GM18526 (cell line): ENCODE results near the gene AGAP1.

Experiments
- POLR2A ChIP-seq: IDR thresholded peaks from 3 replicates; pipeline ENCODE4 v1.6.1; 2011; ENCODE audit not compliant: insufficient read length; ENCODE audit errors: extremely low read depth

AGAP1 gene

DNA sequence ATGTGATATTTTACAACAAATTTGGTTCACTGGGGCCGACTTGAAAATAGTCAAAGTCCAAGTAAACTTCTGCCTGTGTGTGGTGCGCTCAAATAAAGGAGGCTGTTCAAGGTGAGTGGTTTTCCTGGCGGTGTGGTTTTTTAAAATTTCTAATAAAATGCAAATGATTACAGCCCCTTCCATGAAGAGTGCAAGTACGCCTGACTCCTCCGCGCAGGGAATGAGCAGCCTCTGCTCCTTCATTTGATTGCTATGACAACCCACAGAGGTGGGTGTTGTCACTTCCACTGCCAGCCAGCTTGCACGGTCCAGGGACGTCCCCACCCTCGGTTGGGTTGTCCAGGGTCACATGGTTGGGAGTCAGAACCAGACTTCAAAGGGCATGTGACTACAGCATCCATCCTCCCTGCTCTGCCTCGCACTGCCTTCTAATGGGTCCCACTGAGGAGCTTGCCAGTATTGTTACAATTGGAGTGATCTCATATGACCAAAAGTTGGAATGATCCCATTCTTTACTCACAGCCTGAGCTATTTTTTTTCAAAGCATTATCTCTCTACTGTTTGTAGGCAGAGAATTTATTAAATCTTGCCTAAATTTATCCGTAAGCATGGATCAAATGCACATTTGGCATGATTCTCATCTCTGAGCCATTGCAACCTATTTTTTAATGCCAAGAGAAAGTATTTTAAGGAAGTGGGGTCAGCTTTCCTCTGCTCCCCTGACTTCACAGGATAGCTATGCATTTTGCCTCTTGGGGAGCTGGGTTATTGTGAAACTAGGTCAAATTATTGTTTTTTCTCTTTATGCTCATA lies 121.3 kb downstream of the AGAP1 start:
- TF ChIP-seq POLR2A = no peak

DNA sequence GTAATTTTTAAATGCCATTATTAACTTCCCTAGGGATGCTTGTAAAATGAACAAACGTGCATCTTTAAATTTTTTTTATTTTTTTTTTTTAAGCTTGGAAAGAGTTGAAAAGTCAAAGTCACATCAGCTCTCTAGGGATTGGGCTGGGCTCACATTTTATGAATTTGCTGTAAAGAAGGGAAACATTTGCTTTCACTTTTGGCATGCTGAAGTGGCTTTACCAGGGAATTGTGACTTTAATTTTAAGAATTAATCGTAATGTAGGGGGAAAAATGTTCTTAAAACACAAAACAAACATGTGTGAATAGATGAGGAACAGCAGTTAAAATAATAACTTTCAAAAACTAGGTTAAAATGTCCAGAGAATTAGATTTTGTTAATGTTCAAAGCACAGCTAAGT lies 123.0 kb downstream of the AGAP1 start:
- no peak for TF ChIP-seq POLR2A

DNA sequence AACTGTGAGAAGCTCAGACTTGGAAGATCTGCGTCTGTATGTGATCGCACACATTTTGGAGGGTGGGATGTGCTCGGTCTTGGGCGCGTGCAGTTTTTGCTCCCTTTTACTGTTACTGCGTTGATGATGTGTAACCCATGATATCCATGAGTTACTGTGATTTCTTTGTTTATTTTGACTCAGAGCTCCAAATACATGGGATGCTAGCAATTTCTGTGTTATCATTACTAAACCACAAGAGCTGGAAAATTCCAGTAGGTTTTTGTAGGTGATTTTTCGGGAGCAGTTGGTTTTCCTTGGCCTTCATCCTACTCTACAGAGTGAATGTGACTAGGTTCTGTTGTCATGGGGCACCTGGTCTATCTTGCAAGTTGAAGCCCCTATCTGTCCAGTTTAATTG lies 124.2 kb downstream of the AGAP1 start:
- no peak for TF ChIP-seq POLR2A

DNA sequence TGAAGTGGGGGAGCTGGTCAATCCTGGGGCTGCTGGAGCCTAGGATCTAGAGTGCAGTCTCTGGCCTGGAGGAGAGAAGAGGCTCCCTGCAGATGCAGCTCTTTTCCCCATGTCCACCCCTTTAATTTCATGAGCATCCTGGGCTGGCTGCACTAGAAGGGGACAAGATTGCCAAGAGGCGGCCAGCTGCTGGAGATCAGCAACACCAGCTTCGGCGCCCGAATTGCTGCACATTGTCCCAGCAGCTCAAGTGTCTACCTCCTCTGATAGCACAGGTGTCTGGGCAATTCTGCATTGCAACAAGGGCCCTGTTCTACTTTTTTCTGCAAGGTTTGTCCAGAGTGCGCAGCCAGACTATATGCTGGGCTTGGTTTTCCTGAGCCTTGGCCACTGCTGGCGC lies 125.7 kb downstream of the AGAP1 start:
- TF ChIP-seq POLR2A = no peak

DNA sequence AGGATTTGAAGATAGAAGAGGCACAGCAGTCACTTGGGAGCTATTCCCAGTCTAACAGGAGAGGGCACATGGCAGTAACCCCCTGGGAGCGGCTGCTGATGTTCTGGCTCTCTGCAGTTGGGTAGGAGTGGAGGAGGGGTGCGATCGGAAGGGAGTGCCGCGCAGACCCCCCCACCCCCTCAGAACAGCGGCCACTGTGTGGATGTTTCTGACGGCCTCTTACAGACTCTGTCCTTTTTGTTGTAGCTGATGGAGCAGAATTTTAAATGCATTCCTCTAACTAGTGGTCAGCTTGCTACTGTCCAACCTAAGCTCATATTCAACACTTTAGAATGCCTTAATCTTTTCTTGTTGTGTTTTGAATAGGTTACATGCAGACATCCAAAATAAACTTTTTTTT lies 127.9 kb downstream of the AGAP1 start:
- TF ChIP-seq POLR2A = no peak

DNA sequence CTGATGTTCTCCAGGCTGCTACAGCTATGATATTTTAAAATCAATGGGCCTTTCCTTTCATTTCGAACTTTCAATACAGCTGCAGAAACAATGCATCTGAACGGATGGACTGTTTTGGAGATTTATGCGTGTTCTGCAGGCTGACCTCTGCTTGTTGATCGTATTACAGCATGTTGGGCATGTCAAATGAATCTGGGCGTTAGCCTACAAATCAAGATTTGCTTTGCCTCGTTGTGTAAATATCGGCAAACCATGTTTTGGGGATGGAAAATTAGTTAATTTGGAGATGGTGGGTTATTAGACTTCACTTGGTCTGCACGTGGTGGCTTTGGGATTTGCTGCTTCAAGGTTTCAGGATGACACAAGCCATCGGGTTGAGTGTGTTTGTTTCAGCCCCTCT lies 129.3 kb downstream of the AGAP1 start:
- no peak for TF ChIP-seq POLR2A

DNA sequence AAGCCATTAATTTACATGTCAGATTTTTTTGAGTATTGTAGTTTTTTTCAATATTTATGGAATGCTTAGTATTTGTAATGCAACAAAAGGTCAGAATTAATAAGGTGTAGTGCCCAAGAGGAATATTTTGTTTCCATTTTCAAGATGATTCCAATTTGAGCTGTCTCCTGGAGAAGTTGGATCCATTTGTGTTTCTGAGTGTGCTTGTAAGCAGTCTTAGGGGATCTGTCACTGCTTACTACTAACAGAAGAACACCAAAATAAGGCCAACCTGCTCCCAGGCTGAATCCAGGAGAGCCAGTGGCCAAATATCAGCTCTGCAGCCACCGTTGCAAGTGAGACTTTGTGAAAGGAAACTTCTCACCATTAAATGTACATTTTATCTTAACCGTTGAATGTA lies 129.9 kb downstream of the AGAP1 start:
- TF ChIP-seq POLR2A = no peak

DNA sequence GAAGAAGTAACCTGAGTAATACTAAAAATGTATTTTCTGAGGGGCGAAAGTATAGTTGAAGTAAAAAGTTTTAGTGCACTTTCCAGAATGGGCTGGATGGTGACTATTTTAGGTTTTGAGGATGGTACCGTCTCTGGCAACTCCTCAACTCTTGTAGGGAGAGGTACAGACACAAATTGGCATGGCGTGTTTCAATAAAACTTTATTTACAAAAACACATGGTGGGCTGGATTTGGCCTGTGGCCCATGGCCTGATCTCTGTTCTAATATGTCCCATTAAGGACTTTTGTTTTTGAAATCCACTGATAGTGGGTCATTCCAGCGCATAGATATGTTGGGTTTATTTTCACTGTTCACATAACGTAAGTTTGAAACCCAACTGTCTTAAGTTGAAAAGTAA lies 132.8 kb downstream of the AGAP1 start:
- no peak for TF ChIP-seq POLR2A

DNA sequence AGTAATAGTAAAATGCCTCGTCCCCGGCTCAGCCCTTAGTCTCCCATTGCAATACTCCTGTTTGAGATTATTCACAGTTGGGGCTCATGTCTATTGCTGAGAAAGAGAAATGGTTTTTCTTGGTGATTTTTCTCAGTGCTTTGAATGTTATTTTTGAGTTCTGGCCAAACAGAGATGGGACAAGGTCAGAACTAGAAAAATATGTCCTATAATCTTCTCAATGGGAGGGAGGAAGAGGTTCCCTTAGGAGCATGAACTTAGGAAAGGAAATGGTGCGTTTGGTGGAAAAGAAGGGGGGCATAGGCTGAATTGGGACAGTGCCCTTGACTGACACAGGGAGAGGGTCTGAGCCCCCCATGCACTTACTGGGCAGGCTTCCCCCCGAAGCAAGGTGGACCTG lies 133.8 kb downstream of the AGAP1 start:
- no peak for TF ChIP-seq POLR2A

DNA sequence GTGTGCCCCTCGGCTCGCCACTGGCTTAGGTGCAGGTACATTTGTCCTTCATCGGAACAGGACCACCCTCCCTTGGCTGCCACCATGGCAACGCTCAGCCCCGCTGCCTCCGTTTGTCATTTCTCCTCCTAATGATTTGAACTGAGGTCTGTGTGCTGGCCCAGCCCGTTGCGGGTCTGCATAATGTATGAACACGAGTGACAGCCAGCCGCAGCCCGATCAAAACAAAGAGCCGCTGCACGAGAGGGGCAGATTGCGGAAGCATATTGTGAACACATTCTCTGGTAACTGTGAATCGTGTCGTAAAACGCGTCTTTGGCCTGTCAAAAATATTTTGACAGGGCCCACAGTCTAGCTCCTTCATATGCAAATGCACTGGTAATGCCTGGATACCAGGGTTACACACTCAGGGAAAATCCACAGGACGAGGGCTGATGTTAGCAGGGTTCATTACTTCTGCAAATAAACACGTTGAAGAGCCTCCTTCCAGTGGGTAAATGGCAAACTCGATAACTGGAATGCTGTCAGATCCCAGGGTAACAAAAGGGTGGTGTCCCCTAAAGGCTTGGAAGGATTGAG lies 137.0 kb downstream of the AGAP1 start:
- TF ChIP-seq POLR2A = no peak

DNA sequence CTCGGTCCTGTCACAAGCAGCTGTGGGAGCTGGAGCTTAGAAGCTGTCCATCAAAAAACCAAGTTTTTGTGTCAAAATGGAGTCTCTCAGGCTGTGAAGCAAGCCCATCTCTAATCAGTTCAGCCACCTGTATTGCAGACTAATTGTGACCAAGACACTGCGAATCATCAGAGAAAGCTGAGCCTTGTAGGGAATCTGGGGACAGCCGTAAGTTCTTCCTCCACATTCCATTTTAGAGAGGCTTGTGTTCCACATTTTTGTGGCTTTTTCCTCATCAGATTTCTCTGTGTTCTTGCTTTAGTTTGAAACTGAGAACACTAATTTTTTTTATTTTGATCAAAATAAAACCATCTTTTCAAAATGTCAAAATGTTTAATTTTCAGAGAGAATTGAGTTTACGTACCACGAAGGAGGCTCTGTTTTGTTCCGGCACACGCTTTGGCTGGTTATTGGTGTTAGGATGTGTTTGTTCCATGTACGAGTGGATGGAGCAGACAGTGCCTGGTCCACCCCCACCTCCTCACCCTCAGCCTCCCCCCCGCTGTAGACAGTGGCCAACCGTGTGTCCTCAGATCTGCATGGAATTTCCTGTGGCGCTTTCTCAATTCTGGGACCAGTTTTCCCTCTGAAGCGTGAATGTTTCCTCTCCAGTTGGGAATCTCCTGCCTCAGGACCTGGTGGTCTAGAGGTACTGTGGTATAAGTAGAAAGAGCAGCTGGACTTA lies 140.8 kb downstream of the AGAP1 start:
- no peak for TF ChIP-seq POLR2A

DNA sequence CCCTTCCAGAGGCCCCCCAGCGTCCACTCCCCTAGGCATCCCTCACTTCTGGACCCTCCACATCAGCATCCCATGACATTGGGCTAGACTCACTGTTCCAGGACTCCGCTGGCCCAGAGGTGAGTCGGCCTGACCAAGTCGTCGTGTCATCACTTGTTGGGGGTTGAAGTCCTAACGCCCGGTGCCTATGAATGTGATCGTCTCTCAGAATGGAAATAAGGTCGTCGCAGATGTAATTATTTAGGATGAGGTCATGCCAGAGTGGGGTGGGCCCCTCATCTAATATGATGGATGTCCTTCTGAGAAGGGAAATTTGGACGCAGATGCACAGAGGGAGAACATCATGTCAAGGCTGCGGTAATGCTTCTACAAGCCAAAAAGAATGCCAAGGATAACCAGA lies 142.7 kb downstream of the AGAP1 start:
- no peak for TF ChIP-seq POLR2A

DNA sequence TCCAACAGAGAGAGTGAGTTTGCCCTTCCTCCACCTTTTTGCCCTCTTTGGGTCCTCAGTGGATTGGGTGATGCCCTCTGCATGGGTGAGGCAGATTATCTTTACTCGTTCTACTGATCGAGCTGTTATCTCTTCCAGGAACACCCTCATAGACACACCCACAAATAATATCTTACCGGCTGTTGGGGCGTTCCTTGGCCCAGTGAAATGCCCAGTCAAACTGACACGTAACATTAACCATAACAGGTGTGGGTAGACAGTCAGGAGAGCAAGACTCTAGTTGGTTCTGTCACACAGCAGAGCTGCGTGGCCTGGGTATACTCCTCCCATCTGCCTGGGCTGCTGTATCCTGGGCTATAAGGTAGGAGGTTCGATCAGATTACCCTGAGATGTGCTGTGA lies 144.1 kb downstream of the AGAP1 start:
- no peak for TF ChIP-seq POLR2A

DNA sequence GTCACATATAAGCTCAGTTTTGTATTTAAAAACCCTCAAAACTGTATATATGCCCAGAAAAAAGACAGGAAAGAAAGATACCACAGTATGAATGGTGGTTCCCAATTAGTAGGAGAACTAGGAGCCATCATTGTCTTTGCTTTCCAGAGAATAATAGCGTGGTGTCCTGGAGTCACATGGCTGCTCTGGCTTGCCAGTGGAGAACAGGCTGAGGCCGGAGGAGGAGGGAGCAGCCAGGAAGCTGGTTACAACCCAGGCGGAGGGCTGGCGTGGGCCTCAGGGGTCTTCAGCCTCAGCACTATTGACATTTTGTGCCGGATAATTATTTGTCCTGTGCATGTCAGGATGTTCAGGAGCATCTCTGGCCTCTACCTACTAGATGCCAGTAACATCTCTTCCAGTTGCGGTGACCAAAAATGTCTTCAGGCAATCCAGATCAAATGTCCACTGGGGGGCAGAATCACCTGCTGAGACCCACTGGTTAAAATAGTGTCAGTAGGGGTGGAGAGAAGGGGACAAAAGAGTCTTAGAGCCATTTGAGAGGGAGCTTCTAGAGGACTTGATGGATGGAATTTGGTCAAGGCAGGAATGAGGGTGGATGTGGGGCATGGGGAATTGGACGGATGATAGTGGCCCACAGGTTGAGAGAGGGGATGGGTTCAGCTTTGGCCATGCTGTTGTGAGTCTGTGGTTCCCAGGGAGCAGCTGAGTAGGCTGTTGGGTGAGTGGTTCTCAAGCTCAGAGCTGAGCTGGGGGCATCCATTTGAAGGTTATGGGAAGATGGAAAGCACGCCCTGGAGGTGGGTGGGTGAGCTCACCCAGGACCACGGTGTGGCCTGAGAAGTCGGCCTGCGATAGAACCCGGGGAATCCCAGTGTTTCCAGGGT lies 144.9 kb downstream of the AGAP1 start:
- TF ChIP-seq POLR2A = no peak

DNA sequence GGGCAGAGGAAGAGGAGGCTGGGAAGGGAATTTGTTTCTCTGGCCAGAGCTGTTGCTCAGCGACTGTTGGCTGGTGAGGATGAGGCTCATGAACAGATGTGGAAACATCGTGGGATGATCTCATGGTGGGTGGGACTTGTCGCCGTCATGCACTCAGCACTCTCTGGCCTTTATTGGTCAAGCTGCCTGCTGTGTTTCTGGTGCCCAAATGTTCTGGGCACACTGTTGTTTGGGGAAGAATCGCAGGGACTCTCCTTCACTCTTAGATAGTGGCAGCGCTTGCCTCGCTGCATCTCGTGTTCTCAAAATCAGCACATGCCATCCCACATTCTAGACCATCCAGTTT lies 145.6 kb downstream of the AGAP1 start:
- TF ChIP-seq POLR2A = no peak
